HEK293 (cell line): Measurements from ENCODE around the gene CEBPE.

Source experiments
- MZF1 ChIP-seq: fragments of 450-650 bp; formaldehyde crosslinking; IDR thresholded peaks from 2 replicates; pipeline ENCODE4 v1.5.1; 2017; ENCODE audit warnings: missing biosample characterization, missing genetic modification characterization, borderline replicate concordance
- PRDM10 ChIP-seq: fragments of 450-650 bp; formaldehyde crosslinking; IDR thresholded peaks from 2 replicates; pipeline ENCODE4 v1.5.1; 2016; ENCODE audit warnings: missing biosample characterization, missing genetic modification characterization
- PRDM2 ChIP-seq: fragments of 450-650 bp; formaldehyde crosslinking; IDR thresholded peaks from 2 replicates; pipeline ENCODE4 v1.5.1; 2016; ENCODE audit warnings: missing biosample characterization, missing genetic modification characterization, borderline replicate concordance
- TRIM28 ChIP-seq: IDR thresholded peaks from 2 replicates; pipeline ENCODE4 v1.6.1; 2011; ENCODE audit warnings: low read length, control low read depth, borderline replicate concordance
- ZEB2 ChIP-seq: fragments of 450-650 bp; formaldehyde crosslinking; IDR thresholded peaks from 2 replicates; pipeline ENCODE4 v1.5.1; 2016; ENCODE audit warnings: missing biosample characterization, missing genetic modification characterization
- ZFP37 ChIP-seq: fragments of 450-650 bp; formaldehyde crosslinking; IDR thresholded peaks from 2 replicates; pipeline ENCODE4 v1.5.1; 2016; ENCODE audit warnings: missing biosample characterization, missing genetic modification characterization
- ZNF138 ChIP-seq: fragments of 450-650 bp; formaldehyde crosslinking; IDR thresholded peaks from 2 replicates; pipeline ENCODE4 v1.5.1; 2016; ENCODE audit warnings: missing biosample characterization, missing genetic modification characterization, borderline replicate concordance
- ZNF140 ChIP-seq: fragments of 450-650 bp; formaldehyde crosslinking; IDR thresholded peaks from 2 replicates; pipeline ENCODE4 v1.5.1; 2016; ENCODE audit warnings: missing biosample characterization, missing genetic modification characterization
- ZNF223 ChIP-seq: fragments of 450-650 bp; formaldehyde crosslinking; IDR thresholded peaks from 2 replicates; pipeline ENCODE4 v1.5.1; 2016; ENCODE audit warnings: missing biosample characterization, missing genetic modification characterization
- ZNF239 ChIP-seq: fragments of 450-650 bp; formaldehyde crosslinking; IDR thresholded peaks from 2 replicates; pipeline ENCODE4 v1.5.1; 2016; ENCODE audit warnings: missing biosample characterization, missing genetic modification characterization
- ZNF26 ChIP-seq: fragments of 450-650 bp; formaldehyde crosslinking; IDR thresholded peaks from 2 replicates; pipeline ENCODE4 v1.5.1; 2016; ENCODE audit warnings: missing biosample characterization, missing genetic modification characterization
- ZNF366 ChIP-seq: fragments of 450-650 bp; formaldehyde crosslinking; conservative IDR thresholded peaks from 2 replicates; pipeline ENCODE4 v1.5.1; 2016; ENCODE audit warnings: missing biosample characterization, missing genetic modification characterization
- ZNF37A ChIP-seq: fragments of 450-650 bp; IDR thresholded peaks from 2 replicates; pipeline ENCODE4 v1.5.1; 2018; ENCODE audit warnings: missing biosample characterization, missing genetic modification characterization
- ZNF391 ChIP-seq: fragments of 450-650 bp; formaldehyde crosslinking; IDR thresholded peaks from 2 replicates; pipeline ENCODE4 v1.5.1; 2016; ENCODE audit warnings: low read depth, missing biosample characterization, missing genetic modification characterization, borderline replicate concordance
- ZNF426 ChIP-seq: fragments of 450-650 bp; formaldehyde crosslinking; IDR thresholded peaks from 2 replicates; pipeline ENCODE4 v1.5.1; 2017; ENCODE audit warnings: missing biosample characterization, missing genetic modification characterization, mild to moderate bottlenecking, inconsistent platforms, moderate library complexity
- ZNF544 ChIP-seq: fragments of 450-650 bp; formaldehyde crosslinking; IDR thresholded peaks from 2 replicates; pipeline ENCODE4 v1.5.0; 2017; ENCODE audit warnings: missing biosample characterization, missing genetic modification characterization
- ZNF596 ChIP-seq: fragments of 450-650 bp; IDR thresholded peaks from 2 replicates; pipeline ENCODE4 v1.5.0; 2018; ENCODE audit warnings: missing biosample characterization, mild to moderate bottlenecking, missing genetic modification characterization, moderate library complexity
- ZNF76 ChIP-seq: fragments of 450-650 bp; formaldehyde crosslinking; IDR thresholded peaks from 2 replicates; pipeline ENCODE4; 2016; ENCODE audit warnings: low read depth, missing biosample characterization, missing genetic modification characterization, borderline replicate concordance
- ZNF830 ChIP-seq: fragments of 450-650 bp; IDR thresholded peaks from 2 replicates; pipeline ENCODE4 v1.5.0; 2018; ENCODE audit warnings: missing biosample characterization, missing genetic modification characterization, low read depth, mild to moderate bottlenecking, moderate library complexity
- TF ChIP-seq, protein P1 (sequence below): fragments of 450-650 bp; IDR thresholded peaks from 2 replicates; pipeline ENCODE4 v1.5.1; 2018; ENCODE audit warnings: missing biosample characterization, mild to moderate bottlenecking, missing genetic modification characterization
- TF ChIP-seq, protein P2 (sequence below): fragments of 450-650 bp; formaldehyde crosslinking; IDR thresholded peaks from 2 replicates; pipeline ENCODE4 v1.5.1; 2016; ENCODE audit warnings: missing biosample characterization, missing genetic modification characterization

The CEBPE gene

GRCh38 chr14:23071244-23071920 is 47.7 kb downstream of the CEBPE start (continued):
- no peak for TF ChIP-seq ZNF26
- TF ChIP-seq ZNF223 (tag by site-specific recombination), result no peak
- TF ChIP-seq ZNF140 (tag by site-specific recombination), result no peak
- peak; percentile 84 for TF ChIP-seq ZNF366
- no peak for TF ChIP-seq ZNF391 (tag by site-specific recombination)
- peak; percentile 62; the same call in 1 of the 2 replicates for TF ChIP-seq TRIM28
- TF ChIP-seq ZNF830 (tag by site-specific recombination), result no peak
- no peak for TF ChIP-seq ZNF426 (tag by site-specific recombination)
- TF ChIP-seq ZNF239, result no peak
- no peak for TF ChIP-seq ZNF37A (tag by site-specific recombination)
- TF ChIP-seq ZEB2 (tag by site-specific recombination), result 0 out of 2 replicates have a peak, but pooled peaks have one; percentile 47
- 0 out of 2 replicates have a peak, but pooled peaks have one; percentile 19 for TF ChIP-seq MZF1 (tag by site-specific recombination)
- TF ChIP-seq ZNF76 (tag by site-specific recombination), result peak; percentile 88
- TF ChIP-seq ZFP37 (tag by site-specific recombination), result no peak
- no peak for TF ChIP-seq ZNF544 (tag by site-specific recombination)
- TF ChIP-seq PRDM10 (tag by site-specific recombination), result peak; percentile 75
- TF ChIP-seq PRDM2 (tag by site-specific recombination), result no peak
- TF ChIP-seq, protein P1, sequence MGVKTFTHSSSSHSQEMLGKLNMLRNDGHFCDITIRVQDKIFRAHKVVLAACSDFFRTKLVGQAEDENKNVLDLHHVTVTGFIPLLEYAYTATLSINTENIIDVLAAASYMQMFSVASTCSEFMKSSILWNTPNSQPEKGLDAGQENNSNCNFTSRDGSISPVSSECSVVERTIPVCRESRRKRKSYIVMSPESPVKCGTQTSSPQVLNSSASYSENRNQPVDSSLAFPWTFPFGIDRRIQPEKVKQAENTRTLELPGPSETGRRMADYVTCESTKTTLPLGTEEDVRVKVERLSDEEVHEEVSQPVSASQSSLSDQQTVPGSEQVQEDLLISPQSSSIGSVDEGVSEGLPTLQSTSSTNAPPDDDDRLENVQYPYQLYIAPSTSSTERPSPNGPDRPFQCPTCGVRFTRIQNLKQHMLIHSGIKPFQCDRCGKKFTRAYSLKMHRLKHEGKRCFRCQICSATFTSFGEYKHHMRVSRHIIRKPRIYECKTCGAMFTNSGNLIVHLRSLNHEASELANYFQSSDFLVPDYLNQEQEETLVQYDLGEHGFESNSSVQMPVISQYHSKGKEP, result 0 out of 2 replicates have a peak, but pooled peaks have one; percentile 51
- no peak for TF ChIP-seq ZNF138
- TF ChIP-seq, protein P2, sequence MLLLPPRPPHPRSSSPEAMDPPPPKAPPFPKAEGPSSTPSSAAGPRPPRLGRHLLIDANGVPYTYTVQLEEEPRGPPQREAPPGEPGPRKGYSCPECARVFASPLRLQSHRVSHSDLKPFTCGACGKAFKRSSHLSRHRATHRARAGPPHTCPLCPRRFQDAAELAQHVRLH (tag by site-specific recombination), result 0 out of 2 replicates have a peak, but pooled peaks have one; percentile 6
- TF ChIP-seq ZNF596, result 0 out of 2 replicates have a peak, but pooled peaks have one; percentile 60
